ENCODE data around the gene MRPL54. TPM values are rescaled to one million over a fixed set of nuclear protein-coding genes. Genes with fewer than 3 reads are reported as not detected.

The MRPL54 gene
- total RNA-seq, 1 experiment from 2014 or later = 55.5 TPM

GRCh38 chr19:3790941-3791340 lies 28.5 kb downstream of the MRPL54 start:
- no peaks in the 10 kb centered on the region for H3K9me3 ChIP-seq (replicated peaks)

GRCh38 chr19:3792114-3792513 lies 29.6 kb downstream of the MRPL54 start:
- H3K27ac ChIP-seq = no peak overlapping the region
- H3K27me3 ChIP-seq (replicated peaks) = peaks cover 14% of the 10 kb centered on the region; the same call in 1 of the 2 replicates
- peaks cover 8% of the 10 kb centered on the region; the same call in 1 of the 2 replicates for H3K9me3 ChIP-seq (replicated peaks)
- H3K4me1 ChIP-seq (replicated peaks) = no peaks in the 10 kb centered on the region
- DNase-seq (ENCODE audit: low read depth in 1 of 2, low spot score in 2 of 2) = no peak
- no peak overlapping the region for H3K4me3 ChIP-seq
- H3K36me3 ChIP-seq = no peaks in the 10 kb centered on the region

More at GRCh38 chr19:3790941-3791340, 28.5 kb downstream of the MRPL54 start:
- no peak overlapping the region for H3K4me3 ChIP-seq
- DNase-seq (ENCODE audit: low read depth in 1 of 2, low spot score in 2 of 2) = no peak
- no peaks in the 10 kb centered on the region for H3K36me3 ChIP-seq
- H3K4me1 ChIP-seq (replicated peaks) = no peaks in the 10 kb centered on the region
- peaks cover 18% of the 10 kb centered on the region for H3K27me3 ChIP-seq (replicated peaks)
- H3K27ac ChIP-seq = no peak overlapping the region

- no peak for DNase-seq (ENCODE audit: low read depth in 1 of 2, low spot score in 2 of 2)
- H3K36me3 ChIP-seq = no peaks in the 10 kb centered on the region
- H3K27me3 ChIP-seq (replicated peaks) = peaks cover 13% of the 10 kb centered on the region
- peaks cover 8% of the 10 kb centered on the region; the same call in 1 of the 2 replicates for H3K9me3 ChIP-seq (replicated peaks)
- H3K4me3 ChIP-seq = no peak overlapping the region
- no peak overlapping the region for H3K27ac ChIP-seq
- H3K4me1 ChIP-seq (replicated peaks) = no peaks in the 10 kb centered on the region
Measured at GRCh38 chr19:3793799-3794198, 31.3 kb downstream of the MRPL54 start.

- Histone ChIP-seq H3K36me3 (no peaks in the 10 kb centered on the region), H3K4me3 (no peak overlapping the region), H3K9me3 (replicated peaks) (peaks cover 8% of the 10 kb centered on the region; the same call in 1 of the 2 replicates), H3K27me3 (replicated peaks) (peaks cover 26% of the 10 kb centered on the region), H3K27ac (no peak overlapping the region), H3K4me1 (replicated peaks) (no peaks in the 10 kb centered on the region)
- DNase-seq (ENCODE audit: low read depth in 1 of 2, low spot score in 2 of 2) = no peak
Measured at GRCh38 chr19:3796358-3796757, 33.9 kb downstream of the MRPL54 start.

- no peak for DNase-seq (ENCODE audit: low read depth in 1 of 2, low spot score in 2 of 2)
- no peaks in the 10 kb centered on the region for H3K4me1 ChIP-seq (replicated peaks)
- no peak overlapping the region for H3K27ac ChIP-seq
- no peak overlapping the region for H3K4me3 ChIP-seq
- peaks cover 36% of the 10 kb centered on the region for H3K27me3 ChIP-seq (replicated peaks)
- H3K9me3 ChIP-seq (replicated peaks) = peaks cover 8% of the 10 kb centered on the region; the same call in 1 of the 2 replicates
- H3K36me3 ChIP-seq = no peaks in the 10 kb centered on the region
Measured at GRCh38 chr19:3798137-3798536, 35.7 kb downstream of the MRPL54 start.

- Histone ChIP-seq H3K4me3 (no peak overlapping the region), H3K36me3 (no peaks in the 10 kb centered on the region), H3K9me3 (replicated peaks) (peaks cover 7% of the 10 kb centered on the region; the same call in 1 of the 2 replicates), H3K4me1 (replicated peaks) (no peaks in the 10 kb centered on the region), H3K27ac (no peak overlapping the region), H3K27me3 (replicated peaks) (peaks cover 34% of the 10 kb centered on the region)
- DNase-seq (ENCODE audit: low read depth in 1 of 2, low spot score in 2 of 2) = no peak
Measured at GRCh38 chr19:3800996-3801395, 38.5 kb downstream of the MRPL54 start.

- H3K4me3 ChIP-seq = no peak overlapping the region
- H3K4me1 ChIP-seq (replicated peaks) = no peaks in the 10 kb centered on the region
- H3K27ac ChIP-seq = no peak overlapping the region
- no peaks in the 10 kb centered on the region for H3K36me3 ChIP-seq
- peaks cover 32% of the 10 kb centered on the region for H3K27me3 ChIP-seq (replicated peaks)
- peaks cover 2% of the 10 kb centered on the region; the same call in 1 of the 2 replicates for H3K9me3 ChIP-seq (replicated peaks)
- DNase-seq (ENCODE audit: low read depth in 1 of 2, low spot score in 2 of 2) = no peak
Measured at GRCh38 chr19:3801412-3802096, 39.1 kb downstream of the MRPL54 start.

- Histone ChIP-seq H3K9me3 (replicated peaks) (no peaks in the 10 kb centered on the region), H3K27me3 (replicated peaks) (peaks cover 32% of the 10 kb centered on the region), H3K36me3 (no peaks in the 10 kb centered on the region), H3K4me1 (replicated peaks) (no peaks in the 10 kb centered on the region), H3K4me3 (no peak overlapping the region), H3K27ac (no peak overlapping the region)
- DNase-seq (ENCODE audit: low read depth in 1 of 2, low spot score in 2 of 2) = no peak
Measured at GRCh38 chr19:3803114-3803888, 40.8 kb downstream of the MRPL54 start.

- no peak for DNase-seq (ENCODE audit: low read depth in 1 of 2, low spot score in 2 of 2)
- Histone ChIP-seq H3K4me1 (replicated peaks) (no peaks in the 10 kb centered on the region), H3K4me3 (no peak overlapping the region), H3K9me3 (replicated peaks) (no peaks in the 10 kb centered on the region), H3K27me3 (replicated peaks) (peaks cover 32% of the 10 kb centered on the region), H3K27ac (no peak overlapping the region), H3K36me3 (no peaks in the 10 kb centered on the region)
Measured at GRCh38 chr19:3803986-3804385, 41.5 kb downstream of the MRPL54 start.

- Histone ChIP-seq H3K4me1 (replicated peaks) (no peaks in the 10 kb centered on the region), H3K4me3 (no peak overlapping the region), H3K9me3 (replicated peaks) (no peaks in the 10 kb centered on the region), H3K27ac (no peak overlapping the region), H3K36me3 (no peaks in the 10 kb centered on the region), H3K27me3 (replicated peaks) (peaks cover 27% of the 10 kb centered on the region)
- DNase-seq (ENCODE audit: low read depth in 1 of 2, low spot score in 2 of 2) = no peak
Measured at GRCh38 chr19:3804429-3804828, 41.9 kb downstream of the MRPL54 start.

- Histone ChIP-seq H3K9me3 (replicated peaks) (no peaks in the 10 kb centered on the region), H3K4me1 (replicated peaks) (no peaks in the 10 kb centered on the region), H3K4me3 (no peak overlapping the region), H3K36me3 (no peaks in the 10 kb centered on the region), H3K27me3 (replicated peaks) (peaks cover 28% of the 10 kb centered on the region), H3K27ac (no peak overlapping the region)
- DNase-seq (ENCODE audit: low read depth in 1 of 2, low spot score in 2 of 2) = no peak
Measured at GRCh38 chr19:3805859-3806258, 43.4 kb downstream of the MRPL54 start.

- Histone ChIP-seq H3K27me3 (replicated peaks) (peaks cover 18% of the 10 kb centered on the region), H3K36me3 (no peaks in the 10 kb centered on the region), H3K9me3 (replicated peaks) (no peaks in the 10 kb centered on the region), H3K27ac (no peak overlapping the region), H3K4me3 (no peak overlapping the region), H3K4me1 (replicated peaks) (no peaks in the 10 kb centered on the region)
- DNase-seq (ENCODE audit: low read depth in 1 of 2, low spot score in 2 of 2) = no peak
Measured at GRCh38 chr19:3807131-3807480, 44.6 kb downstream of the MRPL54 start.

GRCh38 chr19:3807574-3808354 lies 45.3 kb downstream of the MRPL54 start:
- DNase-seq (ENCODE audit: low read depth in 1 of 2, low spot score in 2 of 2) = no peak
- Histone ChIP-seq H3K4me1 (replicated peaks) (no peaks in the 10 kb centered on the region), H3K9me3 (replicated peaks) (no peaks in the 10 kb centered on the region), H3K27me3 (replicated peaks) (peaks cover 17% of the 10 kb centered on the region), H3K4me3 (no peak overlapping the region), H3K36me3 (no peaks in the 10 kb centered on the region), H3K27ac (no peak overlapping the region)
